HG03039 (cell line): ENCODE data around the gene C17orf107.
"Not testable (repeated sequence)": the region's sequence is repeated elsewhere in the genome, so short reads cannot be mapped to it uniquely, and the experiment has no call there.

Experiments used
- ATAC-seq: cut with Tn5 transposase; IDR thresholded peaks from one replicate; pipeline ENCODE4 v1.9.1; 2021; ENCODE audit warnings: mild to moderate bottlenecking, moderate library complexity; ENCODE audit not compliant: unreplicated experiment

Gene C17orf107

GRCh38 chr17:4900231-4901107, 1.1 kb downstream of the C17orf107 start:
- ATAC-seq, result no peak

- ATAC-seq, result no peak
Observed at GRCh38 chr17:4901108-4901647, 1.8 kb downstream of the C17orf107 start.

- ATAC-seq, result no peak
Observed at GRCh38 chr17:4901648-4902344, 2.5 kb downstream of the C17orf107 start.

GRCh38 chr17:4902540-4902939, 3.2 kb downstream of the C17orf107 start:
- no peak for ATAC-seq

- no peak for ATAC-seq
Observed at GRCh38 chr17:4903051-4903818, 3.9 kb downstream of the C17orf107 start, which contains the start of gene CHRNE. TSS of gene CHRNE (minus strand) at chr17:4903098. CDS start at chr17:4903063, 35 bp downstream.

- not testable (repeated sequence) for ATAC-seq
Observed at GRCh38 chr17:4906642-4907041, 7.3 kb downstream of the C17orf107 start.

GRCh38 chr17:4908301-4908700, 9.0 kb downstream of the C17orf107 start:
- no peak for ATAC-seq

- ATAC-seq, result no peak
Observed at GRCh38 chr17:4908711-4909496, 9.6 kb downstream of the C17orf107 start.

GRCh38 chr17:4913994-4914393, 14.7 kb downstream of the C17orf107 start:
- ATAC-seq, result no peak

GRCh38 chr17:4914551-4914950, 15.2 kb downstream of the C17orf107 start:
- not testable (repeated sequence) for ATAC-seq

- ATAC-seq, result no peak
Observed at GRCh38 chr17:4919511-4920047, 20.2 kb downstream of the C17orf107 start.

GRCh38 chr17:4920351-4921048, 21.2 kb downstream of the C17orf107 start:
- no peak for ATAC-seq

GRCh38 chr17:4921320-4921719, 22.0 kb downstream of the C17orf107 start:
- no peak for ATAC-seq

GRCh38 chr17:4926577-4927335, 27.4 kb downstream of the C17orf107 start:
- not testable (repeated sequence) for ATAC-seq

GRCh38 chr17:4928881-4929280, 29.5 kb downstream of the C17orf107 start:
- no peak for ATAC-seq

- ATAC-seq, result no peak
Observed at GRCh38 chr17:4931963-4932362, 32.6 kb downstream of the C17orf107 start, which contains the start of gene GP1BA. TSS of gene GP1BA (plus strand) at chr17:4932277. CDS start at chr17:4932605, 328 bp downstream.

- ATAC-seq, result no peak
Observed at GRCh38 chr17:4932756-4933155, 33.4 kb downstream of the C17orf107 start.

GRCh38 chr17:4933646-4934045, 34.3 kb downstream of the C17orf107 start:
- no peak for ATAC-seq
